Breast epithelium (tissue), 4 donors: ENCODE data around the gene ADAMTS2. TPM values are rescaled to one million over a fixed set of nuclear protein-coding genes. Genes with fewer than 3 reads are reported as not detected.
A peak's percentile ranks its signal among the peaks of the same experiment; 100 is the strongest.

Experiments used
- DNase-seq, 2 donors: peaks; one replicate each; pipeline ENCODE4 v3.0.0-alpha.2; 2019; ENCODE audit warnings: low spot score in 2 of 2
- H3K27ac ChIP-seq, 2 donors: fragments of 200-600 bp; sonication (generic) in 1 of 2; one replicate each; pipeline ENCODE4 v1.5.1; 2016 to 2019; ENCODE audit warnings: mild to moderate bottlenecking in 1 of 2
- H3K27me3 ChIP-seq, 2 donors: fragments of 200-600 bp; sonication (generic) in 1 of 2; one replicate each; pipeline versions ENCODE4 v1.5.1 to v1.6.0; 2017 to 2019; ENCODE audit warnings: control low read depth in 1 of 2, mild to moderate bottlenecking in 1 of 2
- H3K36me3 ChIP-seq: fragments of 200-600 bp; one replicate; pipeline ENCODE4 v1.5.1; 2019
- H3K4me1 ChIP-seq, 2 donors: fragments of 200-600 bp; sonication (generic); one replicate each; pipeline ENCODE4 v1.5.1; 2016 to 2019; ENCODE audit warnings: control low read depth in 1 of 2
- H3K4me3 ChIP-seq, 3 donors: fragments of 200-600 bp; sonication (generic); 1 replicate in 2 of 3; 2 replicates in 1 of 3; pipeline ENCODE4 v1.5.1; 2016 to 2019; ENCODE audit warnings: mild to moderate bottlenecking in 3 of 3, moderate library complexity in 2 of 3
- H3K9me3 ChIP-seq, 2 donors: fragments of 200-600 bp; sonication (generic) in 1 of 2; one replicate each; pipeline ENCODE4 v1.5.1; 2016 to 2019; ENCODE audit warnings: control low read depth in 1 of 2
- POLR2A ChIP-seq: fragments of 450-650 bp; IDR thresholded peaks from one replicate; pipeline ENCODE4 v1.6.1; 2016; ENCODE audit warnings: antibody characterized with exemption, mild to moderate bottlenecking, moderate library complexity
- POLR2AphosphoS5 ChIP-seq, 3 donors: sonication (generic); formaldehyde crosslinking; IDR thresholded peaks; one replicate each; pipeline ENCODE4 v1.6.1; 2017; ENCODE audit warnings: antibody characterized with exemption in 3 of 3
- intact Hi-C: fragments of 100-400 bp; cut with DNase I; formaldehyde crosslinking; loops from one replicate; pipeline ENCODE4 v1.15.1; 2023; ENCODE audit warnings: low total_unique reads
- total RNA-seq, 3 donors: library from RNA; depleted of rRNA; stranded (reverse); fragments of >200 nt; gene quantifications; one replicate each; pipeline ENCODE4 v1.1.0, GENCODE V29; 2016
- TF ChIP-seq, protein P1 (sequence below), 3 donors: fragments of 450-650 bp; IDR thresholded peaks; one replicate each; pipeline ENCODE4 v1.5.1; 2016 to 2017; ENCODE audit warnings: antibody characterized with exemption in 3 of 3, mild to moderate bottlenecking in 3 of 3, moderate library complexity in 3 of 3

The ADAMTS2 gene
- total RNA-seq, 3 donors from 2014 or later, result 11.3 to 51.8 (median 19.7) TPM

- Histone ChIP-seq H3K9me3 (peaks cover 46 to 71% of the 10 kb centered on the region in 2 donors), H3K27ac (no peak overlapping the region), H3K27me3 (no peaks in the 10 kb centered on the region), H3K36me3 (no peaks in the 10 kb centered on the region), H3K4me3 (no peak overlapping the region), H3K4me1 (no peaks in the 10 kb centered on the region)
- no peak for DNase-seq
- intact Hi-C loops, result loop anchor here (1.0 kb wide), 1 partner anchor 17 kb away; no protein-coding TSS in a partner anchor
- TF ChIP-seq, protein P1, sequence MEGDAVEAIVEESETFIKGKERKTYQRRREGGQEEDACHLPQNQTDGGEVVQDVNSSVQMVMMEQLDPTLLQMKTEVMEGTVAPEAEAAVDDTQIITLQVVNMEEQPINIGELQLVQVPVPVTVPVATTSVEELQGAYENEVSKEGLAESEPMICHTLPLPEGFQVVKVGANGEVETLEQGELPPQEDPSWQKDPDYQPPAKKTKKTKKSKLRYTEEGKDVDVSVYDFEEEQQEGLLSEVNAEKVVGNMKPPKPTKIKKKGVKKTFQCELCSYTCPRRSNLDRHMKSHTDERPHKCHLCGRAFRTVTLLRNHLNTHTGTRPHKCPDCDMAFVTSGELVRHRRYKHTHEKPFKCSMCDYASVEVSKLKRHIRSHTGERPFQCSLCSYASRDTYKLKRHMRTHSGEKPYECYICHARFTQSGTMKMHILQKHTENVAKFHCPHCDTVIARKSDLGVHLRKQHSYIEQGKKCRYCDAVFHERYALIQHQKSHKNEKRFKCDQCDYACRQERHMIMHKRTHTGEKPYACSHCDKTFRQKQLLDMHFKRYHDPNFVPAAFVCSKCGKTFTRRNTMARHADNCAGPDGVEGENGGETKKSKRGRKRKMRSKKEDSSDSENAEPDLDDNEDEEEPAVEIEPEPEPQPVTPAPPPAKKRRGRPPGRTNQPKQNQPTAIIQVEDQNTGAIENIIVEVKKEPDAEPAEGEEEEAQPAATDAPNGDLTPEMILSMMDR (IDR thresholded peaks at IDR 0.05), result no peak
These were observed 226.9 kb downstream of the ADAMTS2 start for GRCh38 chr5:179118338-179118737.

GRCh38 chr5:179115845-179116524 is 229.3 kb downstream of the ADAMTS2 start:
- peak; percentile 7 to 22 for DNase-seq
- no peaks in the 10 kb centered on the region for H3K4me1 ChIP-seq
- H3K4me3 ChIP-seq, result no peak overlapping the region
- intact Hi-C loops, result no loop called here
- peaks cover 57 to 77% of the 10 kb centered on the region in 2 donors for H3K9me3 ChIP-seq
- TF ChIP-seq, protein P1 (IDR thresholded peaks at IDR 0.05), result no peak
- TF ChIP-seq POLR2AphosphoS5 (IDR thresholded peaks at IDR 0.05) (no peak), POLR2A (no peak)
- no peaks in the 10 kb centered on the region for H3K27me3 ChIP-seq
- no peaks in the 10 kb centered on the region for H3K36me3 ChIP-seq
- H3K27ac ChIP-seq, result no peak overlapping the region

GRCh38 chr5:179115307-179115706 is 230.0 kb downstream of the ADAMTS2 start:
- H3K36me3 ChIP-seq, result no peaks in the 10 kb centered on the region
- TF ChIP-seq, protein P1 (IDR thresholded peaks at IDR 0.05), result no peak
- TF ChIP-seq POLR2AphosphoS5 (IDR thresholded peaks at IDR 0.05) (no peak), POLR2A (no peak)
- peak in 1 of 2 donors; percentile 7 for DNase-seq
- H3K4me3 ChIP-seq, result no peak overlapping the region
- no peaks in the 10 kb centered on the region for H3K4me1 ChIP-seq
- intact Hi-C loops, result no loop called here
- peaks cover 61 to 75% of the 10 kb centered on the region in 2 donors for H3K9me3 ChIP-seq
- H3K27ac ChIP-seq, result no peak overlapping the region
- H3K27me3 ChIP-seq, result no peaks in the 10 kb centered on the region

GRCh38 chr5:179114756-179115155 is 230.5 kb downstream of the ADAMTS2 start:
- H3K36me3 ChIP-seq, result no peaks in the 10 kb centered on the region
- no peak overlapping the region for H3K27ac ChIP-seq
- H3K9me3 ChIP-seq, result peaks cover 64 to 75% of the 10 kb centered on the region in 2 donors
- TF ChIP-seq POLR2AphosphoS5 (IDR thresholded peaks at IDR 0.05) (no peak), POLR2A (no peak)
- TF ChIP-seq, protein P1 (IDR thresholded peaks at IDR 0.05), result no peak
- H3K4me3 ChIP-seq, result no peak overlapping the region
- no peaks in the 10 kb centered on the region for H3K4me1 ChIP-seq
- H3K27me3 ChIP-seq, result no peaks in the 10 kb centered on the region
- peak in 1 of 2 donors; percentile 3 for DNase-seq
- intact Hi-C loops, result no loop called here

GRCh38 chr5:179113945-179114641 is 231.2 kb downstream of the ADAMTS2 start:
- no peak for TF ChIP-seq POLR2AphosphoS5 (IDR thresholded peaks at IDR 0.05)
- TF ChIP-seq, protein P1 (IDR thresholded peaks at IDR 0.05), result no peak
- no peak for TF ChIP-seq POLR2A
- no peaks in the 10 kb centered on the region for H3K27me3 ChIP-seq
- H3K4me1 ChIP-seq, result no peaks in the 10 kb centered on the region
- H3K9me3 ChIP-seq, result peaks cover 69 to 72% of the 10 kb centered on the region in 2 donors
- intact Hi-C loops, result no loop called here
- DNase-seq, result peak; percentile 6 to 17
- H3K36me3 ChIP-seq, result no peaks in the 10 kb centered on the region
- H3K27ac ChIP-seq, result no peak overlapping the region
- H3K4me3 ChIP-seq, result no peak overlapping the region
